Measurements from ENCODE around the gene FIBCD1.
A peak's percentile ranks its signal among the peaks of the same experiment; 100 is the strongest.

Gene FIBCD1

DNA sequence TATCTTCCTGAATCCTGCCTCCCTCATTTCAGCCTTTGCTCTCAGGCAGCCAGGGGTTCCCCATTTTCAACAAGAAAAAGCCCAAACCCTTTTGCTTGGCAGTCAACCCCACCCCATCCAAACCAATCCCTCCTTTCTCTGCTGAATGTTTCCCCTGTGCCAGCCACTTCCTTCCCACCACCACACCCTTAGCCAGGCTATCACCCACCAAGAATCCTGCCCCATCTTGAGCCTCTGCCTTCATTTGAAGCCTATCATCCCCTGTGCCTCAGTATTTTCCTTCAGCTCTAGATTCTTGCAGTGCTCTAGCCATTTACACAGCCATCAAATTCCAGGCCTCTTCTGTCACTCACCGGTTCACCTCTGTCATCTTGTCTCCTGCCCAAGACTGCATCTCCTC is 15.3 kb upstream of the FIBCD1 start:
- DNase-seq, result no peak

DNA sequence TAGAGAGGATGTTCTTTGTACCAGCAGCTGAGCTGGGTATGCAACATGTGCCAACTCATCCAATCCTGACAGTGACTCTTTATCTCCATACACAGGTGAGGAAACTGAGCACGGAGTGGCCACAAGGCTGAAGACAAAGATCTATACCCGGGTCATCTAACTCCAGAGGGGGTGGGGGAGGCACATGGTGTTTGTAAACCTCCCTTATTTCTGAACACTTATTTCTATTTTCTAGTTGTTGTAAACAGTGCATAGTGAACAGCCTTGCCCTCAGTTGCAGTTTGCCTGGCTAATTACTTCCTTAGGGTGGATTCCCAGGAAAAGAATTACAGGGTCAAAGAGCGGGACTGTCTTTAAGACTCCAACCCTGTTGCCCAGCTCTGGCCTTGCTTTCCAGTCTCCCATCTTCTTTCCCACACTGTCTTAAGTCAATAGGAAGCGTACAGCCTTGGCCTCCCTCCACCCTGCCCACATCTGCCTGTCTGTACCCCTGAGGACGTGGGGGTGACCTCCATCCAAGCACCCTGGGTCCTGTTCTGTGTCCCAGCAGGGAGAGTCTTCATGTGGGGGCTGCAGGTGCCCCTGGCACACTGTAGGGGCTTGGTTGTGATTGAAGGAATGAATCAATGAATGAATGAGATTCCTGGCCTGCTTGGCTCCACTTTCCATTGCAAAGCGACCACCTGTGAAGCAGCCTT is 13.2 kb upstream of the FIBCD1 start:
- DNase-seq, result no peak

- DNase-seq, result no peak
These were observed 10.9 kb upstream of the FIBCD1 start for GRCh38 chr9:130950039-130950311.

- no peak for DNase-seq
These were observed 10.4 kb upstream of the FIBCD1 start for GRCh38 chr9:130949188-130950038.

GRCh38 chr9:130948266-130948665 is 9.2 kb upstream of the FIBCD1 start:
- DNase-seq, result no peak

DNA sequence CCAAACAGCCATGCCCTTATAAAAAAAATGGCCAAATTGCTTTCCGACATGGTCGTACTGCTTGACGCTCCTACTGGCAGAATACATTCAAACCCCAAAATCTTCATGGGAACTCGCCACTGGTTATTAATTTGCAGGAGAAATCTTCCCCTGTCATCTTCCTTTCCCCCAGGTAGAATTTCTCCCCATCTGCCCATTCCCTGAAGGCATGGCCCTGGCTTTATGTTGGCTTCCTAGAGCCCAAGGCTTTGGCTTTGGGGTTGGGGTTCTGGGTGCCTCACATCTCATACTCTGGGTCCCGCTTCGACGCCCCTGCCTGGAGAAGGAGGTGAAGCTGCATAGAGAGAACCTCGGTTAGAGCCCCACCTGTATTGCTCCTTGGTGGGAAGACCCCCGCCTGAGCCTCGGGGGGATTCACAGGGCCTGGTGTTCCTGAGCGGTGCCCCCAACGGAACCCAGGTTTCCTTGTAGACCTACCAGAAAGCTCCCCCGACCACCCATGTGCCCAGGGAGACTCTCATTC is 8.6 kb upstream of the FIBCD1 start:
- DNase-seq, result no peak

GRCh38 chr9:130946766-130947617 is 7.9 kb upstream of the FIBCD1 start:
- DNase-seq, result no peak

- no peak for DNase-seq
These were observed 6.1 kb upstream of the FIBCD1 start for GRCh38 chr9:130945173-130945572.

- no peak for DNase-seq
These were observed 5.5 kb upstream of the FIBCD1 start for GRCh38 chr9:130944510-130945058.

DNA sequence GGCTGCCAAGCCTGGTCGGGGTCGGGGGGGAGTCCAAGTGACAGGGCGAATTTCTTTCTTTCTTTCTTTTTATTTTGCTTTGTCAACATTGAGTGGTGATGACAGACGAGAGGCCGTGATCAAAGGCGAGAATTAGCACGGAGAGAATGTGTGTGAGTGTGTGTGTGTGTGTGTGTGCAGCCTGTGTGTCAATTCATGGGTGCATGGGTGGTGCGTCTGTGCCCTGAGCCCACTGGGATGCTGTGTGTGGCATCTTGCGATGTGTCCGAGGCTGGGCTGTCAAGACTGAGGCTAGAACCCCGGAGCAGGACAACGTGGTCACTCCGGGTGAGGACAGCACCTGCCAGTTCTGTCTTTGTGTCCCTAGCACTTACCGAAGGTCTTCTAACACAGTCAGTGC is 4.7 kb upstream of the FIBCD1 start:
- no peak for DNase-seq

GRCh38 chr9:130943221-130943620 is 4.2 kb upstream of the FIBCD1 start:
- no peak for DNase-seq

- DNase-seq, result no peak
These were observed 3.6 kb upstream of the FIBCD1 start for GRCh38 chr9:130942679-130943078.

DNA sequence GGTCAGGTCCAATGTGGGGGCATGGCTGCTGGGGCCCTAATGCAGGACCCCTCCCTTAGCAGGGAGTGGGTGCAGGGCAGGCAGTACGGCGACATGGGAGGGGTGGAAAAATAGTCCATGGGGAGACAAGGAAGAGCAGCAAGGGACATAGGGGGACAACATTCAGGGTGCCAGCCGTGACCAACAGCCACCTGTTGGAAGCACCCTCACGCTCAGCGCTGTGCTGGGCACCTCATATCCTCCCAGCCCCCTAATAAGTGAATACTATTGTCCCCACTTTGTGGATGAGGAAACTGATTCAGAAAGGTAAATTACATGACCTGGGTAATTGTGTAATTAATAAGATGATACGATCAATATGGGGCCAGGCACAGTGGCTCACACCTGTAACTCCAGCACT is 3.0 kb upstream of the FIBCD1 start:
- no peak for DNase-seq

- peak; percentile 66 for DNase-seq
These were observed 1.9 kb upstream of the FIBCD1 start for GRCh38 chr9:130940693-130941576.

GRCh38 chr9:130940027-130940549 is 1.0 kb upstream of the FIBCD1 start:
- no peak for DNase-seq

DNA sequence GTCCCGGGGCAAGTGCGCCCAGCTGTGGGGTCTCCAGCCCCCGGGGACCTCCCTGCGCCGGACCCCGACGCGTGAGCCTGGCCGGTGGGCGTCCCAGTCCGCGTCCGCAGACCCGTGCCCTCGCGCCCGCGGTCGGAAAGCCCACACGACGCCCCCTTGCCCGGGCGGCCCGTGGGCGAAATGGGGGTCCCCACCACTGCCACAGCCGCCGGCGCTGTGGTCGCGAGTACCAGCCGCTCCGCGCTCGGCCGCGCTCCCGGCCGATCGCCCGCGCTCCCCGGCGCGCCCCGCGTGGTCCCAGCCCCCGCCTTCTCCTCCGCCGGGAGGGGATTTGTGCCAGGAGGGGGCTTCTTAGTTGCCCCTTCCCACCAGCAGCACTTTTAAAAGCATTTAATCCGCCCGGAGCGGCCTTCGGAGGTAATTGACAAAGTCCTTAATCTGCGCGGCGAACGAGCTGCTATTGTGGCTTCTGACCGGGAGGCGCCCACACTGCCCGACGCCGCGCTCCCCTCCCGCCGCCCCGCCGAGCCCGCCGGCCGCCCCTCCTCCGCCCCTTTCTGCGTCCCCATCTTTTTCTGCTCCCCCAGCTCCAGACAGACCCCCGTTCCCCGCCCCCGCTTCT is 469 bp upstream of the FIBCD1 start:
- DNase-seq, result no peak

DNA sequence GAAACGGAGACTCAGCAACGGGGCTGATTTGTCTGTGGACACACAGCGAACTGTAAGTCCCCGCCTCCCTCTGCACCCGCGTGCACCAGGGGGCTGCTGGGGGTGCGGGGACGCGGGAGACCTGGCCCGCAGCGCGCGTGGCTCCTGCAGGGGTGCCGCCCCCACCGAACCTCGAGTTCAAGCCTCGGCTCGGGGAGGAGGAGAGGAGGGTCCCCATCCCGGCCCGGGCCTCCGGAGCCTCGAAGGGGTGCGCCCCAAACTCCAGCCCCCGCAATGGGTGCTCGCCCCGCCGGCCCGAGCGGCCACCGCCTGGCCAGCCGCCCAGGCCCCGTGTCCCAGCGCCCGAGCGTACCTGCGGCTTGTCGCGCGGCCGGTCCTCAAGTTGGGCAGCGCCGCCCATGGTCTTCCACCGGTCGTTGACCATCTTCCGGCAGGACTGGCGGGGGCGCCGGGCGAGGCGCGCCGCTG is 829 bp downstream of the FIBCD1 start:
- DNase-seq, result no peak

DNA sequence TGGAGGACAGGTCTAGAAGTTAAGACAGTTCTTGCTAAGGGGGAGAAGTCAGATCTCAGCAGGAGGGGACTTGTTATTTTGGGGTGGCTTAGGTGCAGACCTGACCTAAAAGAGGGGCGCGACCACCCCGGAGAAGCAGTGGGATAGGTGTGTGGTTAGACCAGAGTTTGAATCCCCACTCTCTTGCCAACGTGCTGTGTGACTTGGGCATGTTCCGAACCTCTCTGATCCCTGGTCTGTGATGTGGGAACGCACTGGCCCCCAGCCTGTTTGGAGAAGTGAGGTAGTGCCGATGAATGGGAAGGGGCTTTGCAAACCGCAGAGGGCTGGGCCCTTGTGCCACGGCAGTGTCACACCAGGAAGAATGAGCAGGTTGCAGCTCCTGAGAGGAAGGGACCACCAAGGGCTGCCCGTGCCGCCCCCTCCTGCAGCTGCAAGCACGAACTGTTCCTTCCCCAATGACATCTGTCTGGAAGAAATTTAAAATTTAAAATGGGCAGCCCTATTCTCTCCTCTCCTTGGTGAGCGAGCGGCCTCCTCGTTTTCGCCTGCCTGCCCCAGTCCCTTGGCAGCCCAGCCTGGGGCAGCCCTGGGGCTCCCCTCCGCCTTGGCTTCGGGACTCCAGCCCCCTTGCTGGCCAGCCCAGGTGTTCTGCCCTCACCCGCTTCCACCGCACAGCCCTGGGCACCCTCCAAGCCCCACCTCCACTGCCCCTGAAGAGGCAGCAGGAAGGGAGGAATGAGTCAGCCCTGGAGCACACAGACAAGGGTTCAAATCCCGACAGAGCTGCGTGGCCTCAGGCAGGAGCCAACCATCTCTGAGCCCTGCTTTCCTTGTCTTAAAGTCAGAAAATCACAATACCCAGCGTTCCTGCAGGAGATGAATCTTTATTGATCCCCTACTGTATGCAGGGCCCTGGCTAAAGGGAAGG is 1.6 kb downstream of the FIBCD1 start:
- no peak for DNase-seq

- no peak for DNase-seq
These were observed 2.5 kb downstream of the FIBCD1 start for GRCh38 chr9:130936285-130937117.

All from activated T-cell treated with anti-CD3 and anti-CD28 coated beads for 4 hours (primary cell).